ENCODE results near the gene RECQL.

DNA sequence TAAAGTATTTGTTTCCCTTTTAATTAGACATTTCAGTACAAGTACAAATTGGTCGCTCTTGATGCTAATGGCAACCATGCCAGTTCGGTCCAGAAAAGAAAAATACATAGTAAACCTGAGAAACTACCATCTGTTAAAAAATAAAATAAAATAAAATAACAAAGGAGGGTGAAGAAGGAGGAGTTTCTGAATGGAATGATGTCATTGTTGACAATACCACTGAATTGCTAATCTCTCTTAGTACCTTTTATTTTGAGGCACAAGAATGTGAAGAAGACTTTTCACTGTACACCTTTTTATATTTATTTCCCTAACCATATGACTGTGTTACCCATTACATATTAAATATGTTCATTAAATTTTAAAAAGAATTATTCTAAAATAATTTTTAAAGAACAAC lies 44.1 kb upstream of the RECQL start:
- TF ChIP-seq CTCF (IDR thresholded peaks at IDR 0.05) (no peak), POLR2A (IDR thresholded peaks at IDR 0.05) (no peak)

All from Peyer's patch (tissue), 4 donors.